ENCODE data around the gene GALNT10. TPM values are rescaled to one million over a fixed set of nuclear protein-coding genes. Genes with fewer than 3 reads are reported as not detected.

Gene GALNT10
- polyA plus RNA-seq, 2 of the 4 experiments (the other 2 are of a cell fraction): 110 to 156 TPM

- TF ChIP-seq REST (IDR thresholded peaks at IDR 0.05) (no peak), FOXS1 (CRISPR knock-in tag; IDR thresholded peaks at IDR 0.05) (no peak), POLR2A (IDR thresholded peaks at IDR 0.05; ENCODE audit: low read length) (no peak)
Measured at GRCh38 chr5:154141745-154142221, 48.8 kb upstream of the GALNT10 start (continued).

- ATAC-seq: no peak
- 59% methylated on average over 6 of the region's 6 CpGs for WGBS (ENCODE audit: missing lambda C conversion rate)
- ChIA-PET POLR2A (no interaction called here), CTCF (interaction anchor here (1.2 kb wide), 1 partner anchor 20 kb away, joined by 3 read pairs; no protein-coding TSS in a partner anchor)
- Histone ChIP-seq H3K4me1 (no peaks in the 10 kb centered on the region), H3K9me3 (no peaks in the 10 kb centered on the region), H3K4me3 (no peak overlapping the region), H3K4me2 (no peak overlapping the region), H3K27ac (no peak overlapping the region)
- no peak for FAIRE-seq
- DNase-seq (ENCODE audit: low read depth in 1 of 2, low spot score in 1 of 2): no peak
- TF ChIP-seq RFX5 (IDR thresholded peaks at IDR 0.05) (no peak), HES2 (IDR thresholded peaks at IDR 0.05) (no peak), HMGXB4 (CRISPR knock-in tag; IDR thresholded peaks at IDR 0.05; ENCODE audit: borderline replicate concordance) (no peak), BCL3 (IDR thresholded peaks at IDR 0.05) (no peak), EP300 (IDR thresholded peaks at IDR 0.05) (no peak), FOXS1 (CRISPR knock-in tag; IDR thresholded peaks at IDR 0.05) (no peak), TP53 (CRISPR knock-in tag; IDR thresholded peaks at IDR 0.05) (no peak), GATA3 (IDR thresholded peaks at IDR 0.05; ENCODE audit: borderline replicate concordance) (no peak), MYC (IDR thresholded peaks at IDR 0.05; ENCODE audit: borderline replicate concordance, low read length) (no peak), FOSL2 (IDR thresholded peaks at IDR 0.05) (no peak), FOSL2 (CRISPR knock-in tag; IDR thresholded peaks at IDR 0.05) (no peak), EHMT2 (IDR thresholded peaks at IDR 0.05; ENCODE audit: low read depth) (no peak), HDAC2 (IDR thresholded peaks at IDR 0.05) (no peak), NFE2L2 (conservative IDR thresholded peaks at IDR 0.05; ENCODE audit: low read length) (no peak), CBX2 (IDR thresholded peaks at IDR 0.05; ENCODE audit: borderline replicate concordance, low read depth) (no peak), FOSB (CRISPR knock-in tag; IDR thresholded peaks at IDR 0.05) (no peak), NR3C1 (IDR thresholded peaks at IDR 0.05) (no peak), KDM1A (IDR thresholded peaks at IDR 0.05; ENCODE audit: low read depth) (no peak), EHF (CRISPR knock-in tag; IDR thresholded peaks at IDR 0.05) (no peak), ELK1 (IDR thresholded peaks at IDR 0.05; ENCODE audit: low read depth, low read length) (no peak)
Measured at GRCh38 chr5:154143211-154143641, 47.3 kb upstream of the GALNT10 start.
